ENCODE measurements around the gene CCDC195. TPM values are rescaled to one million over a fixed set of nuclear protein-coding genes. Genes with fewer than 3 reads are reported as not detected.

Gene CCDC195
- total and polyA plus RNA-seq, 2 of the 4 experiments (the other 2 are of a cell fraction), result not detected

GRCh38 chr2:224747765-224748164 is 31.6 kb upstream of the CCDC195 start:
- DNase-seq, result no peak
- Histone ChIP-seq H3K56ac (ENCODE audit: extremely low read depth, insufficient read depth, low read length) (no peak overlapping the region), H3K23ac (ENCODE audit: low read depth, low read length) (no peak overlapping the region), H3K9me1 (ENCODE audit: insufficient read depth, low read length) (no peaks in the 10 kb centered on the region), H2AK9ac (replicated peaks; ENCODE audit: low read depth, low read length, poor library complexity) (no peak overlapping the region), H4K20me1 (ENCODE audit: insufficient read depth, low read length) (no peaks in the 10 kb centered on the region), H3K4me3 (ENCODE audit: insufficient read depth, low read depth, low read length) (no peak overlapping the region), H3K14ac (replicated peaks; ENCODE audit: low read depth, low read length) (no peak overlapping the region), H4K5ac (ENCODE audit: low read depth, low read length) (no peak overlapping the region), H3K4ac (ENCODE audit: low read depth, low read length) (no peak overlapping the region), H2BK20ac (ENCODE audit: low read depth, low read length) (no peak overlapping the region), H2AFZ (replicated peaks; ENCODE audit: low read length, poor library complexity) (no peak overlapping the region), H4K8ac (ENCODE audit: low read depth in 2 of 2, low read length in 2 of 2) (no peak overlapping the region), H2BK5ac (ENCODE audit: low read depth, low read length, poor library complexity, severe bottlenecking) (no peak overlapping the region), H2BK120ac (ENCODE audit: low read depth, low read length) (no peak overlapping the region), H3K9me3 (ENCODE audit: control insufficient read depth, insufficient read depth, low read length) (no peaks in the 10 kb centered on the region), H3K4me2 (ENCODE audit: low read depth, low read length) (no peak overlapping the region), H3K79me1 (ENCODE audit: low read depth in 1 of 2, low read length in 2 of 2) (no peaks in the 10 kb centered on the region), H2AK5ac (ENCODE audit: low read depth, low read length) (no peak overlapping the region), H3K4me1 (ENCODE audit: control insufficient read depth, insufficient read depth, low read length) (no peaks in the 10 kb centered on the region), H2BK15ac (ENCODE audit: low read depth, low read length) (no peak overlapping the region), H3K36me3 (ENCODE audit: control insufficient read depth, insufficient read depth, low read length) (no peaks in the 10 kb centered on the region), H3K27me3 (ENCODE audit: control insufficient read depth, insufficient read depth, low read length) (peaks cover 4% of the 10 kb centered on the region; the same call in 1 of the 2 replicates), H4K91ac (ENCODE audit: insufficient read depth, low read depth, low read length) (no peak overlapping the region), H3K18ac (ENCODE audit: low read depth, low read length) (no peak overlapping the region), H3K9ac (ENCODE audit: low read depth, low read length) (no peak overlapping the region), H3K27ac (ENCODE audit: insufficient read depth, low read length) (no peak overlapping the region)
- in situ Hi-C loops (cut with MboI; ENCODE audit: low sequenced_read_pairs) (no loop called here), intact Hi-C loops (cut with micrococcal nuclease) (no loop called here), dilution Hi-C loops (cut with HindIII; ENCODE audit: low sequenced_read_pairs, unreplicated experiment) (no loop called here)
- no peak for ATAC-seq (ENCODE audit: low read depth)
- TF ChIP-seq MAZ (IDR thresholded peaks at IDR 0.05; ENCODE audit: borderline replicate concordance, low read depth, low read length) (no peak), FOS (IDR thresholded peaks at IDR 0.05; ENCODE audit: low read depth, low read length) (no peak), NFE2L2 (IDR thresholded peaks at IDR 0.05; ENCODE audit: low read depth, low read length) (no peak), MXI1 (IDR thresholded peaks at IDR 0.05; ENCODE audit: borderline replicate concordance, low read depth, low read length) (no peak), RAD21 (IDR thresholded peaks at IDR 0.05; ENCODE audit: low read length) (no peak), RCOR1 (IDR thresholded peaks at IDR 0.05; ENCODE audit: insufficient replicate concordance, low read length) (no peak), USF2 (IDR thresholded peaks at IDR 0.05; ENCODE audit: low read depth, low read length) (no peak), CTCF (conservative IDR thresholded peaks at IDR 0.05; ENCODE audit: low read depth, low read length) (no peak), MAFK (IDR thresholded peaks at IDR 0.05; ENCODE audit: low read depth, low read length) (no peak), CEBPB (IDR thresholded peaks at IDR 0.05; ENCODE audit: low read depth, low read length) (no peak)
- TF ChIP-seq, protein P1, sequence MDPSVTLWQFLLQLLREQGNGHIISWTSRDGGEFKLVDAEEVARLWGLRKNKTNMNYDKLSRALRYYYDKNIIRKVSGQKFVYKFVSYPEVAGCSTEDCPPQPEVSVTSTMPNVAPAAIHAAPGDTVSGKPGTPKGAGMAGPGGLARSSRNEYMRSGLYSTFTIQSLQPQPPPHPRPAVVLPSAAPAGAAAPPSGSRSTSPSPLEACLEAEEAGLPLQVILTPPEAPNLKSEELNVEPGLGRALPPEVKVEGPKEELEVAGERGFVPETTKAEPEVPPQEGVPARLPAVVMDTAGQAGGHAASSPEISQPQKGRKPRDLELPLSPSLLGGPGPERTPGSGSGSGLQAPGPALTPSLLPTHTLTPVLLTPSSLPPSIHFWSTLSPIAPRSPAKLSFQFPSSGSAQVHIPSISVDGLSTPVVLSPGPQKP (IDR thresholded peaks at IDR 0.05; ENCODE audit: borderline replicate concordance, low read depth, low read length), result no peak
- ChIA-PET POLR2A (ENCODE audit: unreplicated experiment) (no interaction called here), CTCF (no interaction called here)
- no TSS peak for BruUV-seq (replicated peaks)
- no CpG with 5 or more reads among the region's 4 CpGs for WGBS, 2 experiments (ENCODE audit: extremely low coverage in 2 of 2, insufficient read length in 1 of 2)

All from IMR-90 (cell line).